ENCODE results near the gene LDB1. TPM values are rescaled to one million over a fixed set of nuclear protein-coding genes. Genes with fewer than 3 reads are reported as not detected.

The LDB1 gene
- total and polyA plus RNA-seq, 2 of the 13 experiments (the other 11 are each of a cell fraction or from before 2014, with no cell fraction given), result 17.2 to 45.5 TPM

GRCh38 chr10:102117391-102118159, 2.6 kb downstream of the LDB1 start (continued):
- TF ChIP-seq ZNF605 (CRISPR knock-in tag; IDR thresholded peaks at IDR 0.05) (no peak), ZNF430 (CRISPR knock-in tag; IDR thresholded peaks at IDR 0.05) (no peak), RCOR2 (CRISPR knock-in tag; IDR thresholded peaks at IDR 0.05) (no peak), IKZF4 (CRISPR knock-in tag; IDR thresholded peaks at IDR 0.05; ENCODE audit: borderline replicate concordance, low read depth, not compliant biosample characterization) (no peak), ARNTL (CRISPR knock-in tag; IDR thresholded peaks at IDR 0.05) (peak; percentile 99), HOMEZ (CRISPR knock-in tag; IDR thresholded peaks at IDR 0.05; ENCODE audit: low read depth) (no peak), ZNF724P (CRISPR knock-in tag; IDR thresholded peaks at IDR 0.05; ENCODE audit: borderline replicate concordance) (no peak), ZNF44 (CRISPR knock-in tag; IDR thresholded peaks at IDR 0.05) (no peak), ARHGAP35 (CRISPR knock-in tag; IDR thresholded peaks at IDR 0.05; ENCODE audit: borderline replicate concordance) (no peak), KDM1A (CRISPR knock-in tag; IDR thresholded peaks at IDR 0.05) (no peak), SMC3 (IDR thresholded peaks at IDR 0.05; ENCODE audit: low read length) (no peak), NRL (CRISPR knock-in tag; IDR thresholded peaks at IDR 0.05; ENCODE audit: borderline replicate concordance) (no peak), NFE2 (CRISPR knock-in tag; IDR thresholded peaks at IDR 0.05) (no peak), SRSF4 (IDR thresholded peaks at IDR 0.05; ENCODE audit: low read depth, low read length, poor library complexity, severe bottlenecking) (no peak), ZFP62 (CRISPR knock-in tag; IDR thresholded peaks at IDR 0.05) (no peak), ATF5 (CRISPR knock-in tag; IDR thresholded peaks at IDR 0.05; ENCODE audit: low read depth) (no peak), ZFP82 (CRISPR knock-in tag; IDR thresholded peaks at IDR 0.05; ENCODE audit: borderline replicate concordance) (no peak), ZNF703 (CRISPR knock-in tag; IDR thresholded peaks at IDR 0.05; ENCODE audit: borderline replicate concordance) (no peak), PHF5A (CRISPR knock-in tag; IDR thresholded peaks at IDR 0.05; ENCODE audit: low read depth, unreplicated experiment) (no peak), MBD4 (IDR thresholded peaks at IDR 0.05; ENCODE audit: borderline replicate concordance, low read length) (no peak), NFKBIZ (CRISPR knock-in tag; IDR thresholded peaks at IDR 0.05) (no peak), ELF1 (CRISPR knock-in tag; IDR thresholded peaks at IDR 0.05) (no peak), FOXJ3 (CRISPR knock-in tag; IDR thresholded peaks at IDR 0.05; ENCODE audit: borderline replicate concordance) (no peak)
- TF ChIP-seq, protein P1, sequence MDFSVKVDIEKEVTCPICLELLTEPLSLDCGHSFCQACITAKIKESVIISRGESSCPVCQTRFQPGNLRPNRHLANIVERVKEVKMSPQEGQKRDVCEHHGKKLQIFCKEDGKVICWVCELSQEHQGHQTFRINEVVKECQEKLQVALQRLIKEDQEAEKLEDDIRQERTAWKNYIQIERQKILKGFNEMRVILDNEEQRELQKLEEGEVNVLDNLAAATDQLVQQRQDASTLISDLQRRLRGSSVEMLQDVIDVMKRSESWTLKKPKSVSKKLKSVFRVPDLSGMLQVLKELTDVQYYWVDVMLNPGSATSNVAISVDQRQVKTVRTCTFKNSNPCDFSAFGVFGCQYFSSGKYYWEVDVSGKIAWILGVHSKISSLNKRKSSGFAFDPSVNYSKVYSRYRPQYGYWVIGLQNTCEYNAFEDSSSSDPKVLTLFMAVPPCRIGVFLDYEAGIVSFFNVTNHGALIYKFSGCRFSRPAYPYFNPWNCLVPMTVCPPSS (IDR thresholded peaks at IDR 0.05), result no peak
- TF ChIP-seq, protein P2, sequence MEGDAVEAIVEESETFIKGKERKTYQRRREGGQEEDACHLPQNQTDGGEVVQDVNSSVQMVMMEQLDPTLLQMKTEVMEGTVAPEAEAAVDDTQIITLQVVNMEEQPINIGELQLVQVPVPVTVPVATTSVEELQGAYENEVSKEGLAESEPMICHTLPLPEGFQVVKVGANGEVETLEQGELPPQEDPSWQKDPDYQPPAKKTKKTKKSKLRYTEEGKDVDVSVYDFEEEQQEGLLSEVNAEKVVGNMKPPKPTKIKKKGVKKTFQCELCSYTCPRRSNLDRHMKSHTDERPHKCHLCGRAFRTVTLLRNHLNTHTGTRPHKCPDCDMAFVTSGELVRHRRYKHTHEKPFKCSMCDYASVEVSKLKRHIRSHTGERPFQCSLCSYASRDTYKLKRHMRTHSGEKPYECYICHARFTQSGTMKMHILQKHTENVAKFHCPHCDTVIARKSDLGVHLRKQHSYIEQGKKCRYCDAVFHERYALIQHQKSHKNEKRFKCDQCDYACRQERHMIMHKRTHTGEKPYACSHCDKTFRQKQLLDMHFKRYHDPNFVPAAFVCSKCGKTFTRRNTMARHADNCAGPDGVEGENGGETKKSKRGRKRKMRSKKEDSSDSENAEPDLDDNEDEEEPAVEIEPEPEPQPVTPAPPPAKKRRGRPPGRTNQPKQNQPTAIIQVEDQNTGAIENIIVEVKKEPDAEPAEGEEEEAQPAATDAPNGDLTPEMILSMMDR (CRISPR knock-in tag; IDR thresholded peaks at IDR 0.05), result peak; percentile 43; the same call in 1 of the 2 replicates
- TF ChIP-seq, protein P3, sequence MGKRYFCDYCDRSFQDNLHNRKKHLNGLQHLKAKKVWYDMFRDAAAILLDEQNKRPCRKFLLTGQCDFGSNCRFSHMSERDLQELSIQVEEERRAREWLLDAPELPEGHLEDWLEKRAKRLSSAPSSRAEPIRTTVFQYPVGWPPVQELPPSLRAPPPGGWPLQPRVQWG (CRISPR knock-in tag; IDR thresholded peaks at IDR 0.05; ENCODE audit: borderline replicate concordance, low read depth), result no peak
